Erythroblast (primary cell): ENCODE data around the gene EPHA7.

Experiments
- GATA1 ChIP-seq: IDR thresholded peaks from 2 replicates; pipeline ENCODE4 v1.6.1; 2011; ENCODE audit warnings: low read depth, mild to moderate bottlenecking, control low read depth, low read length, moderate library complexity
- POLR2A ChIP-seq: IDR thresholded peaks from 2 replicates; pipeline ENCODE4 v1.6.1; 2011; ENCODE audit warnings: mild to moderate bottlenecking, low read length

GRCh38 chr6:93365445-93365844 is 53.9 kb downstream of the EPHA7 start:
- TF ChIP-seq POLR2A (no peak), GATA1 (no peak)
